ENCODE data around the gene FRMD4A.

DNA sequence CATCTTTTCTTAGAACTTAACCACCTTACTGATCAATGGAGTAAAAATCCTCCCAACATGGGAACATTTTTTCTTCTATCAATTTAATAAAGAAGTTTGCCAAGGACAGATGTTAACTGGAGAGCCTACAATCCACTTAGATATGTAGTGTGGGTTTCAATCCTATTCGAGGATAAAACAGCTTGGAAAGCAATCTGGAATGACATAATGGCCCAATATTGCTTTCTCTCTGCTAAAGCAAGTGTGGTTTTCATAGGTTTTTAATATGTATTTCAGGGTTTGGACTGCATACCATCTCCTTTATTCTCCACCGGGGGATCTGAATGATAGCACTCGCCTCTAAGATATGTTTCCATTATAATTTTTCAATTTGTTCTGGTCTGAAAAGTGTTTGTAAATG is 594.2 kb downstream of the FRMD4A start:
- no peak for TF ChIP-seq CTCF (optimal IDR thresholded peaks at IDR 0.05 in 1 of 3, IDR thresholded peaks at IDR 0.05 in 1 of 3, conservative IDR thresholded peaks at IDR 0.05 in 1 of 3; ENCODE audit: extremely low read depth in 1 of 3, insufficient read depth in 2 of 3, low read length in 3 of 3)
- TF ChIP-seq EZH2 (IDR thresholded peaks at IDR 0.05; ENCODE audit: low read length) = no peak
